GM21723 (cell line): ENCODE results near the gene RHBDL1.
"Not testable (repeated sequence)": the region's sequence is repeated elsewhere in the genome, so short reads cannot be mapped to it uniquely, and the experiment has no call there.

ENCODE experiments used
- ATAC-seq: cut with Tn5 transposase; IDR thresholded peaks from one replicate; pipeline ENCODE4 v1.9.1; 2021; ENCODE audit warnings: mild to moderate bottlenecking, moderate library complexity; ENCODE audit not compliant: unreplicated experiment

RHBDL1 gene

DNA sequence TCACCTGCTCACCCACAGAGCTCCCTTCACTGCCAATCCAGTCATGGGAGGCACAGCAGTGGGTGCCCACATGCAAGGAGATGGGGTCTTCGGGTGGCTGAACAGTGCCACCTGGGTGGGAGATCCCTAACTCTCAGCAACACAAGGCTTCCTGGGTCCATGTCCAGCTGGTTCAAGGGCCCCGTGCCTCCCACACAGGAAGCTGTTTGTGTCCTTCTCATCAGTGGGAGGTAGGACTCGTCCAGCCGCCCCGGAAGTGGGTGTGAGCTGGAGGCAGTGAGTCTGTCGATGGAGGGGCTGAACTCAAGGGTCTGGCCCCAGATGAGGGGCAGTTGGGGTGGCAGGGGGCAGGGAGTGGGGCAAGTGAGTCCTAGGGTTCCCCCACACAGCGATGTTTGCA is 28.6 kb downstream of the RHBDL1 start:
- no peak for ATAC-seq

DNA sequence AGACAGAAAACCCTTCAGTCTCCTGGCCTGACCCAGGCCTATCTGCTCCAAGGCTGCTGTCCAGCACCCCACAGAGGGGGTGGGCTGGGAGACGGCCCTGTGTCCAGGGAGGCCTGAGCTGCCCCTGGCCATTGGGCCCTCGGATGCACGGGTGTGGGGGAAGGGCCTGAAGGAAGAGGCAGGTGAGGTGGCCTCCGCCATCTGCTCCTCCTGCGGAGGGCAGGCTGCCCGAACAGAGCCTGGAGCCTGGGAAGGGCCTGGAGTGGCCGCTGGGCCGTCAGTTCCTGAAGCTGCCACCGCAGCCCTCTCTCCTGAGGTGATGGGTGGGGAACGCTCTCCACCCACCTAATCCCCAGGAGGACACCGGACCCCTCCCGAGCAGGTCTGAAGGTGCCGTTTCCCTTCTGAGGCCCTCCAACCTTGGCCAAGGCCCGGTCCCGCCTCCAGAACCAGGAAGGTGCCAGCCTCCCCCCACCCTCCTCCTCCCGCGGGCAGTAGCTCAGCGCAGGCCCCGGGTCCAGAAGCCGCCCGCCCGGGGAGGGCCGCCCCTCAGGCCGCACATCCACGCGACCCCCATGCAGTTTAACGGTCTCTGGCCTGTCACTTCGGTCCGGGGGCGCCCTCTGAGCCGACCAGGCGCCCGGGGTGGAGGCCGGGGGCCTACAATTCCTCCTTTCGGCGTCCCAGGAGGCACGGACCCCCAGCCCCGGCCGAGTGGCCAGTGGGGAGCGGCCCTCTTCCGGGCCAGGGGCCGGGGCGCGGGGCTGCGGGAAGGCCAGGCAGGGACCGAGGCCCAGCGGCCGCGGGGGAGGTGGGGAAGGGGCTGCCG is 29.3 kb downstream of the RHBDL1 start:
- no peak for ATAC-seq

DNA sequence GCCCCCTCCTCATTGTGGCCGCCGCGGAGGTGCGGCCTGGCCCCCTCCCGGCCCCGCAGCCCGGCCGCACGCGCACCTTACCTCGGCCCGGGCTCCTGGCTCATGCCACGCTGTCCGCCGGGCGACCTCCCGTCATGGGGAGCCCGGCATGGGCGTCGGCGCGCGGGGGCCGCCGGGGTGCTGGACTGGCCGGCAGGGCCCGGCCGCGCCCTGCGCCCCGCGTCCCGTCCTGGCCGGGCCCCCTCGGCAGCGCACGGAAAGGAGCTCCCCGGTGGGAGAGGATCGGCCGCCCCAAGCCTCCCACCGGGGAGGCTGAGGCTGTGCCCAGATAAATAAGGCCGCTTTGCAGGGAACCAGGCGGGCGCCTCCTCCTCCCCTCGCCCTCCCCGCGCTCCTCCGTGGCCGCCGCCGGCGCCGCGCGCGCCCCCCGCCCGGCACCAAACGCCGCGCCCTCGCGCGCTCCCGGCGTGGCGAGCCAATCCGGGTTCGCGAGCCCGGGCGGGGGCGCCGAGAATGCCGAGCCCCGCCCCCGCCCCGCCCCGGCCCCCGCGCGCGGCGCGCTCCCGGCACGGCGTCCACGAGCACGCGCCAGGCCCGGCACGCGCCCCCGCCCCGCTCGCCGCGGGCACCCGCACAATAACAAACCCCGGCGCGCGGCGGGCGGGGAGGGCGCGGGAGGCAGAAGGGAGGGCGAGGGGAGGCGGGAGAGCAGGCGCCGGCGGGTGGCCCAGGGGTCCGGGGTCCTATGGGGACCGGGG is 30.1 kb downstream of the RHBDL1 start, which contains the start of gene FBXL16:
TSS of gene FBXL16 (minus strand) at position 371 of the 758 bp plus-strand sequence. CDS start 8,396 bp downstream, outside the sequence.
- ATAC-seq, result no peak

DNA sequence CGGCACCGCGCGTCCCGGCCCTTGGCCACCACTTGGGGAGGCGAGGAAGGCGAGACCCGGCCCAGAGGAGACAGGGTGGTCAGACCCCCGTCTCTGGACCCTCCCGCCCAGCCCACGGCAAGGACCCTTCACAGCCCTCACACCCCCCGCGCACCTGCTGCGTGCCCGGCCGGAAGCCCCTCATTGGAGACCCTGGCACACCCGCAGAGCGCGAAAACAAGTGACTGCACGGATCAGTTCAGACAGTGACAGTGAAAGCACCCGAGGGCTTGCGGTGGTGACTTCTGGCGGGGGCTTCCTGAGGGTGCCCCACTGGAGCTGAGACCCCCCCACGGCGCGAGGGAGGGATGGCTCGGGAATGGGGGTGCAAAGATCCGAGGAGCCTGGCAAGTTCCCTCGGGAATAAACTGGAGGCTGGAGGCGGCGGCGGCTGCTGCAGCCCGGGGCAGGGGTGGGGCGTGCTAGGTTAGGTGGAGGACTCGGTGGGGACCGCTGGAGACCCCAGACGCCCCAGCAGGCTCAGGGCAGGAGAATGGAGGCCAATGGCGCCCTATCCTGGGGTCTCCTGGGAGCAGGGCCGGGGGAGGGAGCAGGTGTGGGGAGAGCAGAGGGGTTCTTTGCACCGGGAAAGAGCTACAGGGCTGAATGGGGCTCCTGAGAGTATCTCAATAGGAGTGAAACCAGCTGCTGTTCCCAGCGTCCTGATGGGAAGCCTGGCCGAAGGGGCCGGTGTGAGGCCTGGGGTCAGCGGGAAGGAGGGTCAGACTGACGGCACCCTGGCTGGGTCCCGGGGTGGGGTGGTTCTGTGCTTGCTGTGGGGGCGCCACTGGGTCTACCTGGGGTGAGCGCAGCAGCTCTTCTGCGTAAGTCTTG is 31.0 kb downstream of the RHBDL1 start:
- ATAC-seq, result no peak

DNA sequence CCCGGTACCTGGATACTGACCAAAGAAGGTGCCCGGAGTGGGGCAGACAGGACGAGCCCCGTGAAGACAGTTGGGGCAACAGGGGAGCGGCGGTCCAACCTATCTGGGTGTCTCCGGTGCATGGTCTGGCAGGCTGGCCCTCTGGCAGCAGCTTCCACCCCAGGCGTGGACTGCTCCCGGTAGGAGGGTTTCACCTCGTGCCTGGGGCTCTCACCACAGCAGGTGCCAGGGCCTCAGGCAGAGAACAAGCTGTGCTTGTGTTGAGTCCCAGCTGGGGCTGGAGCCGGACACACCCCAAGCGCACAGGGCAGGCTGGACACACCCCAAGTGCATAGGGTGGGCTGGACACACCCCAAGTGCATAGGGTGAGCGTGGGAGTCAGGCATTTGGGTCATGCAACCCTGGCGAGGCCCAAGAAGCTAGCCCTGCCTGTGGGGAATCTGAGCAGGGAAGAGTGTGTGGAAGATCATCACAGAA is 31.6 kb downstream of the RHBDL1 start:
- no peak for ATAC-seq

DNA sequence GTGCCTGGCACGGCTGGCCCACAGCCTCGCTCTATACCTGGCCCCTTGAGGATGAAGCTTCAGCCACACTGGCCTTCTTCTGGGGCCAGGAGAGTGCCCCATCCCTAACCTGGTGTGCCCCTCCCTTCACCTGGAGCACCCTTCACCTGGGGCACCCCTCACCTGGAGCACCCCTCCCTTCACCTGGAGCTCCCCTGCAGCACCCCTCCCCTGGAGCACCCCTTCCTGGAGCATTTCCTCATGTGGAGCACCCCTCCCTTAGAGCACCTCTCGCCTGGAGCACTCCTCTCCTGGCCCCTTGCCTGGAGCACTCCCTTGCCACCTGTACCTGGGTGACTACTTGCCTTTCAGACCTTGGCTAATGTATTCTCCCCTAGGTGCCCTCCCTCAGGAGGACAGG is 32.5 kb downstream of the RHBDL1 start:
- no peak for ATAC-seq

DNA sequence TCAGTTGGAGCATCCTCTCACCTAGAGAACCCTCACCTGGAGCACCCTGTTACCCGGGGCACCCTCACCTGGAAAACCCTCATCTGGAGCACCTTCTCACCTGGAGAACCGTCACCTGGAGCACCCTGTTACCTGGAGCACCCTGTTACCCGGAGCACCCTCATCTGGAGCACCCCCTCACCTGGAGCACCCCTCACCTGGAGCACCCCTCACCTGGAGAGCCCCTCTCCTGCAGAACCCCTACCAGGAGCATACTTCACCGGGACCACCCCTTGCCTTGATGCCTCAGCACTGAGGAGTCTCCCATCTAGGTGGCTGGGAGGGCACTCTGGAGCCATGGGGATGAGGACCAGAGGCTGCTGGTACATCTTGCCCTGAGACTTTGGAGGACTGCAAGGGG is 33.5 kb downstream of the RHBDL1 start:
- ATAC-seq, result no peak

DNA sequence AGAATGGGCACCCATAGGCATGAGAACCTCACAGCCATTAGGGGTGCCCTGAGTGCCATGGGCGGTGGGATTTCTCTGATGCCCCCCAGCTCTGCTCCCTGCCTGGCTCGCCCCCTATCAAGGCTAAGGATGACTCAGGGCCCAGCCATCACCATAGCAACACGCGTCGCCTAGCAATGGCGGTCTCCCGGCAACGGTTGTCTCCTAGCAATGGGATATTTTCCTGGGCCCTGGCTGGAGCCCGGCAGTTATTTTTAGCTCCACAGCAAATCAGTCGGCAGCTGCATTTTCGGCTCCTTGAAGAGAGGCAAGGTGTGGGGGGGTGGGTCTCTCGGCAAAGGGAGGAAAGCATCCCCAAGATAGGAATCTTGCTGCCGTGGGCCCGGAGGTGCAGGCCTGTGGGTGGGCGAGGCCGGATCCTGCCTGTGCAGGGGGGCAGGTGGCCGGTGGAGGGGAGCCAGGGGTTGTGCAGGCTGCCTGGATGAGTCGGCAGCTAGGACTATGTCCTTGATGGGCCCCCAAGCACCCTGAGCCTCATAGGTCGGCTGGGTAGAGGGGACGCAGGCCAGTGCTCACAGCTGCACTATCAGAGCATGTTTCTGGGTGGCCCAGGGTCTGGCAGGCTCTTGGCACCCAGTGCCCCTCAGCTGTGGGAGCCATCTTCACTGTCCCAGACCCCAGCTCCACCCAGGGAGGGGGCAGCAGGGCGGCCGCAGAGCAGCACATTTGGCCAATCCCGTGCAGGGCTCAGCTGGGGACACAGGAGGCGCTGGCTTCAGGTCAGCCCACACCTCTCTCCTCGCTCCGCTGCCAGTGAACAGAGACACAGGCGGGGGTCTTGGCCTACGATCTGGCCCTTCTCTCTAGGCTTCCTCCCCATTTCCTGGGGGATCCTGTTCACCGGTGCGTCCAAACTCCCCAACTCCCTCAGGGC is 34.4 kb downstream of the RHBDL1 start:
- no peak for ATAC-seq

DNA sequence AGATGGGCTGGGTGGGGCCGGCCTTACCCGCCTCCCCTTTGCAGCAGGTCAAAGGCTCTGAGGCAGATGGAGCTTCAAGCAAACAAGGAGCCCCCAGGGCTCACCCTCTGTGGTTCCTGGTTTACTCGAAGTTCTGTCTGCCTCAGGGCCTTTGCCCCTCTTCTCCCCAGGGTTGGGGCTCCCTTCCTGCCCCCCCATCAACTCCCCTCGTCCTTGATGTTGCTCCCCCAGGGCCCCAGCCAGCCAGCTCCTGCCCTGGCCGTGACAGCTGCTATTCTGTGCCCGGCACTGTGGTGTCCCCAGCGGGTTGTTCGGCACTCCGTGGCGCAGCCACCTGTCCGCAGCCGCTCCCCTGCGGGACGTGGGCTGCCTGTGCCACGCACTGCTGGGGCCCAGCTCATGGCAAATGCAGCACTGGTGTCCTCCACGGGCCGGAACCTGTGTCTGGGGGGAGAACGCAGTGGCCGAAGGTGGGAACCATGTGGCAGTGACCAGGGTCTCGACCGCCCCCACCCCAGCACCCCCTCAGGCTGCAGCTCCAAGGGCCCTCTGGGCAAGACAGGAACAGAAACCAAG is 35.1 kb downstream of the RHBDL1 start:
- ATAC-seq, result no peak

DNA sequence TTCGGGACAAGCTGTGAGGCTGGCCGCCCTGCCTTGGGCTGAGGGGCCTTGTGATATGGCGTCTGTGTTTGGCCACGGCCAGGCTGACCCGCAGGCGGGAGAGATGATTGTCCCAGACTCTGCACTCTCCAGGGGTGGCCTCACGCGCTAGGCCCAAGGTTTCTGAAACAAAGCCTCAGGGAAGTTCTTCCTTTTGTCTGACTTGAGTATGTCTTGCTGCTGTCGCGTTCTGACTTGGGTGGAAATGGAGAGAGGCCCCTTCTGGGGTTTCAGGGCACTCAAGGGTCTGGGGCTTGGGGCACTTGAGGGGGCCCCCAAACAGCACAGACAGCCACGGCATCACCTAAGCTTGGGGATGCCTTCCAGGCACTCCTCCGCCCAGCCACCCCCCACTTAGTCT is 35.6 kb downstream of the RHBDL1 start:
- ATAC-seq, result no peak

DNA sequence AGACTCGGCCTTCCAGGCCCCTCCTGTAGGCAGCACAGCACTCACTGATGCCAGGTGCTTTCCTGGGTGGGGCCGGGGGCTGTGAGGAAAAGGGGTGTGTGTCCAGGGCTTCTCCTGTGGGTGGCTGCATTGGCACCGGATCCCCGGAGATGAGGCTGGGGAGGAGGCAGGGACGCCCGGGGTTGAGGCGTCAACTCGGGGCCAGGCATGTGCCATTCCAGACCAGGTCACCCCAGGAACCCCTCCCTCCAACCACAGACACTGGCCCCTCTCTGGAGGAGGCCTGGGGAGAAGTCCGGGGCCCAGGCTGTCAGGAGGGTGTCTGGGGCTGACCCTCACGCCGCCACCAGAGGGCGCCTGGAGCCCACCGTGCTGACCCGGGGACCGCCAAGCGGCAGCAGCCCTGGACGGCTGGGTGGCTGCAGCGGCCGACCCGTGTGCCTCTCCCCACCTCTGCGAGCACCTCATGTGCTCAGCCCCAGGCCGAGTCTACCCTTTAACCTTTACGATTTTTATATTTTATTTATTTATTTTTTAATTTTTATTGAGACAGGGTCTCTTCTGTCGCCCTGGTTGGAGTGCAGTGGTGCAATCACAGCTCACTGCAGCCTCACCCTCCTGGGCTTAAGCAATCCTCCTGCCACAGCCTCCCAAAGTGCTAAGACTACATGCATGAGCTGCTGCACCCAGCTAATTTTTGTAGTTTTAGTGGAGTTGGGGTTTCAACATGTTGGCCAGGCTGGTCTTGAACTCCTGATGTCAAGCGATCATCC is 36.3 kb downstream of the RHBDL1 start:
- no peak for ATAC-seq

DNA sequence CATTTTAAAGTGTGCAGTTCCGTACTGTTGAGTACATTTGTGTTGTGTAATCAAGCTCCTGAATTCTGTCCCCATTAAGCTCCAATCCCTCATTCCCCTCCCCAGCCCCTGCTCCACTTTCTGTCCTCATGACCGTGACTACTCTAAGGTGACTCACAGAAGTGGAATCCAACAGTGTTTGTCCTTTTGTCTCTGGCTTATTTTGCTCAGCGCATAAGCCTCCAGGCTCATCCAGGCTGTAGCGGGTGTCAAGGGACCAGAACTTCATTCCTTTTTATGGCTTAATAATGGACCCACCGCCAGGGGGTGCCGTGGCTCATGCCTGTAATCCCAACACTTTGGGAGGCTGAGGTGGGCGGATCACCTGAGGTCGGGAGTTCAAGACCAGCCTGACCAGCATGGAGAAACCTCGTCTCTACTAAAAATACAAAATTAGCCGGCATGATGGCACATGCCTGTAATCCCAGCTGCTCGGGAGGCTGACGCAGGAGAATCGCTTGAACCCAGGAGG is 37.3 kb downstream of the RHBDL1 start:
- ATAC-seq, result not testable (repeated sequence)

DNA sequence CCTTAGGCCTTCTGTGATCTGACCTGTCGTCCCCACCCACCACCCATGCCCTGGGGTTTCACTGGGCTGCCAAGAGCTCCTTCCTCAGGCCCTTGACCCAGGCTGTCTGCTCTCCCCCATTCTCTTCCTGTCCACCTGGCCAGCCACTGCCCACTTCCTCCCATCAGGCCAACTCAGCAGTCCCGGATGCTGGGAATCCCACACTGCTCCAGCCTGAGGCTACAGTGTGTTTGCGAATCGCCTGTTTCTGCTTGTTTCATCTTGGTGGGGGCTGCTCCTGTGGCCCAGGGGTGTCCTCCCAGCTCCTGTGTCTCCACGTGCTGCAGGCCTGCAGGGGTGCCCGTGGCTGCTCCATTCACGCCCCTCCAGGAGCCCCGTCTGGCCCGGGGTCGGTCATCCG is 38.6 kb downstream of the RHBDL1 start:
- ATAC-seq, result no peak

DNA sequence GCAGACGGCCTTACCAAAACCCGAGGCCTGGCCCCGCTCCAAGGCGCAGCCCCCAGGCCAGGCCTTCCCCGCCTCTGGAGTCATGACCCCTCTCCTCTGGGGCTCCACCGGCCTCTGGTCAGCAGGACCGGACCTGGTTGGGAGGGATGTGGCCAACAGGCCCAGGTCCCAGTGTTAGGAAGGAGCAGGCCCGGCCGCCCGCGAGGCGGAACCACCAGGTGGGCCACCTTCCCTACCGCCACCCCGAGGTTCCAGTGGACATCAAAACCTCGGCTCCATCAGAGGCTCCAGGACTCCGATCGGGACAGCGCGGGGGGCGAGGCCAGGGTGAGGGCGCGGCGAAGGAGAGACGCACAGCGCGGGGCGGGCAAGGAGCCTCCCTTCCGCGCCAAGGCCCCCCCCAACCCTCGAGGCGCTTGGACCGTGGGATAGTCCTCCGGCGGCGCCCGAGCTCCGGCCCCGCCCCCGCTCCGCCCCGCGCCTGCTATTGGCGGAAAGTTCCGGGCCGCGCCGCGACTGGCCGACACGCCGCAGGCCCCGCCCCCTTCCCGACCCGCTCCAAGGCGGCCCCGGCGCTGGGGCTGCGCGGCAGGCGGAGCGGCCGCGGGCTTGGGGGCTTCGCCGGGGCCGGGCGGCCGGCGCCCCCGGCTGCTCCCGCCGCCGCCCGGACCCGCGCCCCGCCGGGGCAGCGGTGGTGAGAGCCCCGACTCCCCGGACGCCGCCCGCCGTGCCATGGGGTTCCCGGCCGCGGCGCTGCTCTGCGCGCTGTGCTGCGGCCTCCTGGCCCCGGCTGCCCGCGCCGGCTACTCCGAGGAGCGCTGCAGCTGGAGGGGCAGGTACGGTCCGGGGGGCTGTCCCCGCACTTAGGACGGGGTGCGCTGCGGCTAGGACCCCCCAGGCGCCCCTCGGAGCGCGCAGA is 39.3 kb downstream of the RHBDL1 start, which contains the start of gene METRN:
TSS of gene METRN (plus strand) at position 561 of the 919 bp plus-strand sequence. CDS start at position 733, 172 bp downstream.
- peak; percentile 55 for ATAC-seq

DNA sequence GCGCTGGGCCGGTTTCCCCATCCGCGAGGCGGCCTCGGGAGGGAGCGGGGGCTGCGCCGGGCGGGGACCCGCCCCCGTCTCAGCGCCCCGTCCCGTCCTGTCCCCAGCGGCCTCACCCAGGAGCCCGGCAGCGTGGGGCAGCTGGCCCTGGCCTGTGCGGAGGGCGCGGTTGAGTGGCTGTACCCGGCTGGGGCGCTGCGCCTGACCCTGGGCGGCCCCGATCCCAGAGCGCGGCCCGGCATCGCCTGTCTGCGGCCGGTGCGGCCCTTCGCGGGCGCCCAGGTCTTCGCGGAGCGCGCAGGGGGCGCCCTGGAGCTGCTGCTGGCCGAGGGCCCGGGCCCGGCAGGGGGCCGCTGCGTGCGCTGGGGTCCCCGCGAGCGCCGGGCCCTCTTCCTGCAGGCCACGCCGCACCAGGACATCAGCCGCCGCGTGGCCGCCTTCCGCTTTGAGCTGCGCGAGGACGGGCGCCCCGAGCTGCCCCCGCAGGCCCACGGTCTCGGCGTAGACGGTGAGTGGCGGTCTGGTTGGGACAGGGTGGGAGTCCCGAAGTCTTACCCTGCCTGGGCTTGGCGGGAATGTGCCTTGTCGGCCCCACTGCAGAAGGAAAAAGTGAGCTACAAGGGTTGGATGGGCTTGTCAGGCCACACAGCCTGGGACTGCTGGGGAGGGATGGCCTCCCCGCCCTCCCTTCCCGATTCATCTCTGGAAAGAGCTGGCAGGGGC is 40.2 kb downstream of the RHBDL1 start:
- peak; percentile 8 for ATAC-seq

DNA sequence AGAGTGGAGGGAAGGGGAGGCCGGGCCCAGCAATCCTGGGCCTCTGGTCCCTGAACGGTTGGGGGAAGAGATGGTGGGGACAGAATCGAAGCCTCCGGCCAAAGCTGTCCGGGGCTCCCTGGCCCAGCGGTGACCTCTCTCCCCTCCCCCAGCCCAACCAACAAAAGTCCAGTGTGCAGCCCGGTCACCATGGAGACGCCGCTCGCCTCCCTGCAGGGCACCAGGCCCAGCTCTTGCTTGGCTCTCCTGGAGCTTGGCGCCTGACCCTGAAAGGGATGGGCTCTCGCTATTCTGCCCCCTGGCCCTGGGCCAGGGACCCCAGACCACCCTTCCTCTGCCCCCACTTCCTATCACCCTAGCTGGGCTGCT is 40.7 kb downstream of the RHBDL1 start:
- ATAC-seq, result no peak
